Small intestine (tissue), 4 donors: ENCODE measurements around the gene SCPEP1. TPM values are rescaled to one million over a fixed set of nuclear protein-coding genes. Genes with fewer than 3 reads are reported as not detected.

ENCODE experiments used
- polyA plus RNA-seq, 4 donors: library from polyadenylated mRNA; stranded (reverse) in 3 of 4; unstranded in 1 of 4; fragments of 200-250 nt in 3 of 4; fragments of 120-200 nt in 1 of 4; gene quantifications; one replicate each; pipeline versions ENCODE4 v1.2.1 to v1.2.3, GENCODE V29; 2013
- donor health status: healthy with polysubstance abuse.
- donor health status: Bipolar disorder and iron deficiency.
- donor health status: healthy.

Gene SCPEP1
- polyA plus RNA-seq, 4 donors = 16.8 to 380 (median 38.2) TPM

Other genes with a start within 250 kb of the SCPEP1 start
- gene C17orf67, start 144.2 kb upstream of the SCPEP1 start, polyA plus RNA-seq = 10 to 100 TPM in 2 of 4 donors, 1 to 10 TPM in 1, under 1 TPM in 1; 0.62 to 41.9 (median 6.6) TPM
- 1 to 10 TPM in 2 of 4 donors, under 1 TPM in 2; 0.27 to 2.8 (median 1.3) TPM for gene DGKE, start 144.0 kb upstream of the SCPEP1 start, polyA plus RNA-seq
- gene TRIM25, start 64.1 kb upstream of the SCPEP1 start, polyA plus RNA-seq = 10 to 100 TPM; 13.2 to 47.2 (median 30.0) TPM
- 10 to 100 TPM in 3 of 4 donors, 1 to 10 TPM in 1; 8.4 to 20.4 (median 10.9) TPM for gene COIL, start 17.1 kb upstream of the SCPEP1 start, polyA plus RNA-seq
- gene AKAP1, start 107.1 kb downstream of the SCPEP1 start, polyA plus RNA-seq = 10 to 100 TPM; 28.9 to 97.7 (median 55.4) TPM